CD4-positive, CD25-positive, alpha-beta regulatory T cell (primary cell): Measurements from ENCODE around the gene DPP10. TPM values are rescaled to one million over a fixed set of nuclear protein-coding genes. Genes with fewer than 3 reads are reported as not detected.
"Not testable (repeated sequence)": the region's sequence is repeated elsewhere in the genome, so short reads cannot be mapped to it uniquely, and the experiment has no call there.

Experiments used
- ATAC-seq, 2 donors: fragments of 150-1000 bp; cut with Tn5 transposase; one replicate each; pipeline ENCODE4 v1.10.0; 2021; ENCODE audit warnings: low read depth in 2 of 2, moderate number of reproducible peaks in 2 of 2, moderate library complexity in 1 of 2
- DNase-seq, 3 donors: peaks; one replicate each; pipeline versions ENCODE4 v3.0.0 to v3.0.0-alpha.2; 2012 to 2022; ENCODE audit warnings: mixed read lengths in 1 of 3
- H3K27ac ChIP-seq: one replicate; pipeline ENCODE4 v1.7.0; 2013; ENCODE audit warnings: mild to moderate bottlenecking, low read length; ENCODE audit not compliant: insufficient read depth, poor library complexity, severe bottlenecking
- H3K27me3 ChIP-seq: one replicate; pipeline ENCODE4 v1.7.0; 2013; ENCODE audit warnings: low read length; ENCODE audit not compliant: control insufficient read depth, insufficient read depth
- H3K36me3 ChIP-seq: one replicate; pipeline ENCODE4 v1.7.0; 2013; ENCODE audit warnings: mild to moderate bottlenecking, low read length, moderate library complexity; ENCODE audit not compliant: control insufficient read depth, insufficient read depth
- H3K4me1 ChIP-seq: 2 replicates; pipeline ENCODE4 v1.7.0; 2013; ENCODE audit warnings: mild to moderate bottlenecking, low read length; ENCODE audit not compliant: insufficient read depth, control insufficient read depth, poor library complexity, severe bottlenecking
- H3K4me3 ChIP-seq: one replicate; pipeline ENCODE4 v1.7.0; 2013; ENCODE audit warnings: low read depth, mild to moderate bottlenecking, low read length, moderate library complexity
- H3K9me3 ChIP-seq, 2 experiments: 1 replicate in 1 of 2; 2 replicates in 1 of 2; pipeline ENCODE4 v1.7.0; 2013; ENCODE audit warnings: low read length in 2 of 2, mild to moderate bottlenecking in 1 of 2, moderate library complexity in 1 of 2; ENCODE audit not compliant: control insufficient read depth in 2 of 2
- H3K27ac Mint-ChIP-seq, 3 donors: one replicate each; pipeline ENCODE4 v1.8.0; 2020 to 2022; ENCODE audit warnings: mild to moderate bottlenecking in 3 of 3, mixed read lengths in 3 of 3, moderate library complexity in 2 of 3
- H3K27me3 Mint-ChIP-seq: one replicate; pipeline ENCODE4 v1.8.0; 2022; ENCODE audit warnings: mild to moderate bottlenecking, mixed read lengths
- H3K36me3 Mint-ChIP-seq: one replicate; pipeline ENCODE4 v1.8.0; 2020; ENCODE audit warnings: mixed read lengths
- H3K4me1 Mint-ChIP-seq, 4 donors: one replicate each; pipeline ENCODE4 v1.8.0; 2020 to 2022; ENCODE audit warnings: mixed read lengths in 4 of 4, mild to moderate bottlenecking in 1 of 4
- H3K4me3 Mint-ChIP-seq, 4 donors: one replicate each; pipeline ENCODE4 v1.8.0; 2020 to 2022; ENCODE audit warnings: mild to moderate bottlenecking in 4 of 4, mixed read lengths in 4 of 4, moderate library complexity in 3 of 4
- H3K9me3 Mint-ChIP-seq, 7 donors: one replicate each; pipeline ENCODE4 v1.8.0; 2020 to 2022; ENCODE audit warnings: mixed read lengths in 7 of 7, mild to moderate bottlenecking in 3 of 7, moderate library complexity in 2 of 7
- polyA plus RNA-seq, 4 donors: library from polyadenylated mRNA; unstranded; fragments of 300-500 nt; fragmentation: Illumina TruSeq; gene quantifications; one replicate each; pipeline ENCODE4 v1.2.3, GENCODE V29; 2021
- total RNA-seq: library from RNA; stranded (reverse); gene quantifications from one replicate; pipeline ENCODE4 v1.2.3, GENCODE V29; 2022

DPP10 gene
- total and polyA plus RNA-seq, 5 donors from 2014 or later, result not detected

DNA sequence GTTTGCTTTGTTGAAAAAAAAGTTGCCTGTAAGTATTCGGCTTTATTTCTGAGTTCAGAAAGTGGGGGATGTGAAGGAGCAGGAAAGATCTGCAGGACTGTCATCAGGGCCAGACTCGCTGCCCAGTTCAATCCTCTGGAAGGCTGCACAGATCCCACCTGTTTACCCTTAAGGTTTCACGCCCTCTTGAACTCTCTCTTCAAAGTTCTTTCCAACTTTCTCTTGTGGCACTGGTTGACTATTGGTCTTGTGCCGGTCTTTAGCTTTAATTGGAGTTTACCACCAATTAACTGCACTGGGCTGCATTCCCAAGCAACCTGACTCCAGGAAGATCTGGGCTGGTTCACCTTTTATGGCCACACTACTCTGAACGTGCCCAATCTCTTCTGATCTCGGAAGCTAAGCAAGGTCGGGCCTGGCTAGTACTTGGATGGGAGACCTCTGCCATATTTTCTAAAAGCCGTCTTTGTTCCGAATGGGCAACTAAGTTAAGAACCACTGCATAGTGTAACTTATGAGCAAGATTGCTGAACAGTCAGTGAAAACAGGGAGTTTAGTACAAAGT lies 495.0 kb downstream of the DPP10 start:
- no peak overlapping the region for H3K4me3 ChIP-seq
- H3K27ac ChIP-seq, result no peak overlapping the region
- no peaks in the 10 kb centered on the region for H3K4me1 ChIP-seq
- no peaks in the 10 kb centered on the region for H3K27me3 ChIP-seq
- Mint-ChIP-seq H3K27ac (no peak overlapping the region), H3K4me1 (no peaks in the 10 kb centered on the region), H3K4me3 (no peak overlapping the region), H3K27me3 (no peaks in the 10 kb centered on the region), H3K9me3 (peaks cover 3 to 17% (median 7%) of the 10 kb centered on the region in 7 donors), H3K36me3 (no peaks in the 10 kb centered on the region)
- no peak for DNase-seq
- H3K36me3 ChIP-seq, result no peaks in the 10 kb centered on the region
- no peaks in the 10 kb centered on the region for H3K9me3 ChIP-seq
- no peak for ATAC-seq

DNA sequence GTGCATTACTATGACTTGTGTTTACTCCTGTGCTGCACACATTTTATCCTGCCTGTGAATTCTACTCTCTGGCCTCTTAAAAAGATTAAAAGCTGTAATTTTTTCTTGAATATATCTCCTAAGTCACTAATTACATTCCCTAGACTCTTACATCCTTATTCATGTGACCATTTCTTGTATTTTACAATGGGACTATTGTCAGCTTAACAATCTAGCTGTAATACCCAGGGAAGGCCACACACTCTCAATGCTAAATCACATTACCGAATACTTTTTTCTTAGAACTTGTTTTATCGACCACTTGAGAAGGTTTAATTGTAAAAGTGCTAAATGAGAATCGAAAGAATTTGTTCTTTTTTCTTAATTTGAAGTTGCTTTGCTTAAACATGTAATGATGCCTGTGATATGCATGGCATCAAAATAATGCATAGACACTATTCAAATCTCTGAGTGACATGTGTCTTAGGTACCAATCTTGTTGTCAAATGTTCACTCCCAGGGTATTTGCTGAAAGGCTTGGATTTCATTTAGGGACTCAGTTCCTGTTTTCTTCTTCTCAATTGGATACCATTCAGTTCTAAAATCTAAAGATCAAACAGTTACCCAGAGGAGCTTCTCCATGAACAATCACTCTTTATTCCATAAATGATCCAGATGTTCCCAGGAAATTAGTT lies 498.5 kb downstream of the DPP10 start:
- Histone ChIP-seq H3K9me3 (no peaks in the 10 kb centered on the region), H3K27ac (no peak overlapping the region), H3K4me3 (no peak overlapping the region), H3K4me1 (no peaks in the 10 kb centered on the region), H3K27me3 (no peaks in the 10 kb centered on the region), H3K36me3 (no peaks in the 10 kb centered on the region)
- Mint-ChIP-seq H3K36me3 (no peaks in the 10 kb centered on the region), H3K27ac (no peak overlapping the region), H3K4me3 (no peak overlapping the region), H3K27me3 (no peaks in the 10 kb centered on the region), H3K4me1 (no peaks in the 10 kb centered on the region), H3K9me3 (peaks cover 2 to 13% (median 5%) of the 10 kb centered on the region in 7 donors)
- DNase-seq (no peak), ATAC-seq (no peak)

DNA sequence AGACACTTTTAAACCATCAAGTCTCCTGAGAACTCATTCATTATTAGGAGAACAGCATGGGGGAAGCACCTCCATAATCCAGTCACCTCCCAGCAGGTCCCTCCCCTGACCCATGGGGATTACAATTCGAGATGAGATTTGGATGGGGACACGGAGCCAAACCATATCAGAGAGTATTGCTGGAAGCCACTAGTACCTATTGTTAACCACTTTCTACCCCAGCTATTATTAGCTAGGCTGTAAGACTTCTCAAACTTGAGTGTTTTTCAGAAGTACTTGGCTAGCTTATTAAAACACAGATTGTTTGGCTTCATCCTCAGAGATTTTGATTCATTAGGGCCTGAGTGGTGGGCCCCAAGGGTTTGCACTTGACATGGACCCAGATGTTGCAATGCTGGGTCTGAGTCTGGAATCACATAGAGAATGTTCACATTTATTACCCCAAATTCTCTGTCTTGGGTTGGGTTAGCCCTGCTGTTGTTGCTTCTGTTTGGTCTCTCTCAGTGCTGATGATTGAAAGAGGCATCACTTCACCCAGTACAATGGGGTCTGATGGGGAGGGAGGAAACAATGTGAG lies 506.9 kb downstream of the DPP10 start:
- Mint-ChIP-seq H3K9me3 (peaks cover 0 to 14% (median 4%) of the 10 kb centered on the region in 7 donors), H3K27ac (no peak overlapping the region), H3K4me3 (no peak overlapping the region), H3K36me3 (no peaks in the 10 kb centered on the region), H3K27me3 (no peaks in the 10 kb centered on the region), H3K4me1 (no peaks in the 10 kb centered on the region)
- no peak for ATAC-seq
- Histone ChIP-seq H3K27ac (no peak overlapping the region), H3K4me3 (no peak overlapping the region), H3K9me3 (no peaks in the 10 kb centered on the region), H3K4me1 (no peaks in the 10 kb centered on the region), H3K27me3 (no peaks in the 10 kb centered on the region), H3K36me3 (no peaks in the 10 kb centered on the region)
- DNase-seq, result no peak

DNA sequence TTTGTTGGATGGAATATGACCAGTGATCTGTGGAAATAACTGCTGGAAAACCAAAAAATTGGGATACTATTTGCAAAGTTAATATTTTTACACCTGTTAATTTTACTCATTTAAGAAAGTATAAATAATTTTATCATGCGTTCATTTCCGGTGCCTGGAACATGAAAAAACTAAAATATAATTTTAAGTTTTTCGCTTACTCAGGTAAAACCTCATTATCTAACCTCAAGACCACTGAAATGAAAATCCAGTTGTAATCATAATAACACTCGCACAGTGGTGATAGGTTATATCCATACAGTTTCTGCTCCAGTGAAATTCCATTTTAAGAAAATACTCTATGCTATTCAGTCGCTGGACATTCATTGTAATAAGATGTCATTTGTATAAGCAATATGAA lies 517.9 kb downstream of the DPP10 start:
- no peak overlapping the region for H3K27ac Mint-ChIP-seq
- Histone ChIP-seq H3K4me3 (no peak overlapping the region), H3K36me3 (no peaks in the 10 kb centered on the region), H3K27ac (no peak overlapping the region), H3K4me1 (no peaks in the 10 kb centered on the region), H3K27me3 (no peaks in the 10 kb centered on the region), H3K9me3 (no peaks in the 10 kb centered on the region)
- H3K27me3 Mint-ChIP-seq, result no peaks in the 10 kb centered on the region
- H3K4me1 Mint-ChIP-seq, result no peaks in the 10 kb centered on the region
- no peak for DNase-seq
- H3K9me3 Mint-ChIP-seq, result peaks cover 3 to 16% (median 6%) of the 10 kb centered on the region in 7 donors
- no peak for ATAC-seq
- no peak overlapping the region for H3K4me3 Mint-ChIP-seq
- H3K36me3 Mint-ChIP-seq, result no peaks in the 10 kb centered on the region

DNA sequence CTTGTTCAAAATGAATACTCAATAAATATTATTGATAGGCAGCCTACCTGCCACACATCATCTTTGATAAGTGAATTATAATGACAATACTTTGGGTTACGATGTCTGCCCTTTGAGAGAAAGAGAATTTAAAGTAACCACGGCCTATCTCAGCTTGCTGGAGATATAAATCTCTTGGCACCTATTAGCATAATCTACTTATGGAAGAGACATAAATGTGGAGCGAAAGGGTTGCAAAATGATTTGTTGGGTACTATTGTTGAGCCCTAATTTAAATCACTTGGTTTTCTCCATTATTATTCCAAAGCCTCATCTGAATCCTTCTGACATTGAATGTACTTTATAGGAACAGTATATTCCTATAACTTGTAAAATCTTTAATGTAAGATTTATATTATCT lies 520.1 kb downstream of the DPP10 start:
- Mint-ChIP-seq H3K4me1 (no peaks in the 10 kb centered on the region), H3K36me3 (no peaks in the 10 kb centered on the region), H3K27me3 (no peaks in the 10 kb centered on the region), H3K27ac (no peak overlapping the region), H3K4me3 (no peak overlapping the region), H3K9me3 (peaks cover 4 to 16% (median 7%) of the 10 kb centered on the region in 7 donors)
- Histone ChIP-seq H3K4me3 (no peak overlapping the region), H3K9me3 (no peaks in the 10 kb centered on the region), H3K36me3 (no peaks in the 10 kb centered on the region), H3K27ac (no peak overlapping the region), H3K27me3 (no peaks in the 10 kb centered on the region), H3K4me1 (no peaks in the 10 kb centered on the region)
- ATAC-seq, result no peak
- no peak for DNase-seq

DNA sequence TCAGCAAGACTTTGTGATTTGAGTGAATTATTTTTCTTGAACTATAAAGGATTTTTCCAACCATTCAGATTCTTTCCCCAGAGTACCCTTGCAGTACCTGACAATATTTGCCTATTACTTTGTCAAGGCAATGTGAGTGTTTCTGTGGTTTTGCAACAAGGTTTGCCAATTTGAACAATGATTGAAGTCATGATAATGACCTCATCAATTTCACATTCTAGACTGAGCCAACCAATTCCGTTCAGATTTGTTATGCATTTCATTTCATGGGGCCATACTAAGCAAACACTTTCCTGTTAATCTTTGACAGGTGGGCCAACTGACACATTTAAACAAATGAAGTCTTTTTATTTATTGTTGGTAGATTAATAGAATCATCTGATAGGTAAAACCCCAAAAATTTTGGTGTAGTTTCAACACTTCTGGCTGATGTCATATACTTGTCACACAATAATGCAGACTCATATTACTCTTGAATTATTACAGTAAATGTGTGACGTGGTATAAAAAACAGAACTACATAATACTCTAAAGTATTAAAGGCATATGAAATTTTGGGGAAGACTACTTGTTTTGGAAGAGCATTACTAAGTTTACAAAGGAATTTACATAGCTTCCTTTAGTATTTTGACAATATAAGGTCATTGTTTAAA lies 526.4 kb downstream of the DPP10 start:
- H3K27ac Mint-ChIP-seq, result no peak overlapping the region
- no peaks in the 10 kb centered on the region for H3K27me3 ChIP-seq
- no peaks in the 10 kb centered on the region for H3K36me3 ChIP-seq
- no peaks in the 10 kb centered on the region for H3K36me3 Mint-ChIP-seq
- no peaks in the 10 kb centered on the region for H3K4me1 ChIP-seq
- H3K9me3 Mint-ChIP-seq, result peaks cover 4 to 13% (median 6%) of the 10 kb centered on the region in 7 donors
- H3K9me3 ChIP-seq, result no peaks in the 10 kb centered on the region
- no peaks in the 10 kb centered on the region for H3K4me1 Mint-ChIP-seq
- no peak for DNase-seq
- no peak overlapping the region for H3K27ac ChIP-seq
- no peak overlapping the region for H3K4me3 Mint-ChIP-seq
- no peaks in the 10 kb centered on the region for H3K27me3 Mint-ChIP-seq
- H3K4me3 ChIP-seq, result no peak overlapping the region
- ATAC-seq, result no peak

DNA sequence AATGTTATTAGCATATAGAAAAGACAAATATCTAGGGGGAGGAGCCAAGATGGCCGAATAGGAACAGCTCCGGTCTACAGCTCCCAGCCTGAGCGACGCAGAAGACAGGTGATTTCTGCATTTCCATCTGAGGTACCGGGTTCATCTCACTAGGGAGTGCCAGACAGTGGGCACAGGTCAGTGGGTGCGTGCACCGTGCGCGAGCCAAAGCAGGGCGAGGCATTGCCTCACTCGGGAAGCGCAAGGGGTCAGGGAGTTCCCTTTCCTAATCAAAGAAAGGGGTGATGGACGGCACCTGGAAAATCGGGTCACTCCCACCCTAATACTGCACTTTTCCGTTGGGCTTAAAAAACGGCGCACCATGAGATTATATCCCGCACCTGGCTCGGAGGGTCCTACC lies 561.9 kb downstream of the DPP10 start:
- not testable (repeated sequence) for H3K4me1 ChIP-seq, ATAC-seq, H3K4me1 Mint-ChIP-seq, H3K36me3 Mint-ChIP-seq, H3K36me3 ChIP-seq, H3K27me3 ChIP-seq, H3K27ac Mint-ChIP-seq, DNase-seq, H3K4me3 ChIP-seq, H3K27me3 Mint-ChIP-seq, H3K4me3 Mint-ChIP-seq, H3K9me3 ChIP-seq, H3K27ac ChIP-seq
- peaks cover 0 to 13% (median 3%) of the 10 kb centered on the region in 7 donors for H3K9me3 Mint-ChIP-seq
